Measurements from ENCODE around the gene TUBAL3. TPM values are rescaled to one million over a fixed set of nuclear protein-coding genes. Genes with fewer than 3 reads are reported as not detected.

Gene TUBAL3
- total and polyA plus RNA-seq, 4 donors: 0.75 TPM; not detected in 3

DNA sequence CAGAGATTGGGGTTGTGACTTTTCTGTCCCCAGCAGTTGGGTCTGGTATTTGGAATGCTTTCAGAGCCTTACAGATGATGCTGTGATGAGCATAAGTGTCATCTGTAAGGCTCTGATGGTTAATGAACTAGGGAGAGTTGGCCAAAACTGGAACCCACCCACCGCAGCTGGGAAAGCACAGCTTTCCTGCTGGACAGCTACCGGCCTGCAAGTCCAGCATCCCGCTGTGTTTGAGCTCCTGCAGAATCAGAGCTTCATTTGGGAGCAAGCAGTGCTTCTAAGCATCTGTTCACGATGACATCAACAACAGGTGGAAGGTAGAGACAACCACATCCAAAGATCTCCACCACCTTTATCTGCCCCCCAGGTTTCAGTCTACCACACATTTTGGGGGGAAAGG, 28.2 kb downstream of the TUBAL3 start:
- DNase-seq (ENCODE audit: low spot score): no peak
- Histone ChIP-seq H3K4me3 (ENCODE audit: low read depth in 1 of 3, low read length in 3 of 3) (no peak overlapping the region), H3K9ac (ENCODE audit: low read depth in 1 of 2, low read length in 2 of 2) (no peak overlapping the region), H3K36me3 (ENCODE audit: control insufficient read depth in 4 of 4, insufficient read depth in 3 of 4, low read depth in 1 of 4, low read length in 3 of 4) (no peaks in the 10 kb centered on the region), H3K27me3 (ENCODE audit: control insufficient read depth in 4 of 4, insufficient read depth in 4 of 4, low read length in 3 of 4) (no peaks in the 10 kb centered on the region), H3K9me3 (ENCODE audit: control insufficient read depth in 4 of 4, low read length in 3 of 4) (no peaks in the 10 kb centered on the region), H3K4me1 (ENCODE audit: control insufficient read depth in 4 of 4, insufficient read depth in 4 of 4, low read length in 3 of 4) (no peaks in the 10 kb centered on the region), H3K27ac (ENCODE audit: low read depth in 1 of 2, low read length in 2 of 2) (no peak overlapping the region)
- no peak for TF ChIP-seq HNF4A (conservative IDR thresholded peaks at IDR 0.05)
- TF ChIP-seq, protein P1, sequence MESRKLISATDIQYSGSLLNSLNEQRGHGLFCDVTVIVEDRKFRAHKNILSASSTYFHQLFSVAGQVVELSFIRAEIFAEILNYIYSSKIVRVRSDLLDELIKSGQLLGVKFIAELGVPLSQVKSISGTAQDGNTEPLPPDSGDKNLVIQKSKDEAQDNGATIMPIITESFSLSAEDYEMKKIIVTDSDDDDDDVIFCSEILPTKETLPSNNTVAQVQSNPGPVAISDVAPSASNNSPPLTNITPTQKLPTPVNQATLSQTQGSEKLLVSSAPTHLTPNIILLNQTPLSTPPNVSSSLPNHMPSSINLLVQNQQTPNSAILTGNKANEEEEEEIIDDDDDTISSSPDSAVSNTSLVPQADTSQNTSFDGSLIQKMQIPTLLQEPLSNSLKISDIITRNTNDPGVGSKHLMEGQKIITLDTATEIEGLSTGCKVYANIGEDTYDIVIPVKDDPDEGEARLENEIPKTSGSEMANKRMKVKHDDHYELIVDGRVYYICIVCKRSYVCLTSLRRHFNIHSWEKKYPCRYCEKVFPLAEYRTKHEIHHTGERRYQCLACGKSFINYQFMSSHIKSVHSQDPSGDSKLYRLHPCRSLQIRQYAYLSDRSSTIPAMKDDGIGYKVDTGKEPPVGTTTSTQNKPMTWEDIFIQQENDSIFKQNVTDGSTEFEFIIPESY (IDR thresholded peaks at IDR 0.05): no peak
- TF ChIP-seq, protein P2, sequence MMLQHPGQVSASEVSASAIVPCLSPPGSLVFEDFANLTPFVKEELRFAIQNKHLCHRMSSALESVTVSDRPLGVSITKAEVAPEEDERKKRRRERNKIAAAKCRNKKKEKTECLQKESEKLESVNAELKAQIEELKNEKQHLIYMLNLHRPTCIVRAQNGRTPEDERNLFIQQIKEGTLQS (IDR thresholded peaks at IDR 0.05): no peak
- TF ChIP-seq FOXA2 (IDR thresholded peaks at IDR 0.05): no peak
- TF ChIP-seq, protein P3, sequence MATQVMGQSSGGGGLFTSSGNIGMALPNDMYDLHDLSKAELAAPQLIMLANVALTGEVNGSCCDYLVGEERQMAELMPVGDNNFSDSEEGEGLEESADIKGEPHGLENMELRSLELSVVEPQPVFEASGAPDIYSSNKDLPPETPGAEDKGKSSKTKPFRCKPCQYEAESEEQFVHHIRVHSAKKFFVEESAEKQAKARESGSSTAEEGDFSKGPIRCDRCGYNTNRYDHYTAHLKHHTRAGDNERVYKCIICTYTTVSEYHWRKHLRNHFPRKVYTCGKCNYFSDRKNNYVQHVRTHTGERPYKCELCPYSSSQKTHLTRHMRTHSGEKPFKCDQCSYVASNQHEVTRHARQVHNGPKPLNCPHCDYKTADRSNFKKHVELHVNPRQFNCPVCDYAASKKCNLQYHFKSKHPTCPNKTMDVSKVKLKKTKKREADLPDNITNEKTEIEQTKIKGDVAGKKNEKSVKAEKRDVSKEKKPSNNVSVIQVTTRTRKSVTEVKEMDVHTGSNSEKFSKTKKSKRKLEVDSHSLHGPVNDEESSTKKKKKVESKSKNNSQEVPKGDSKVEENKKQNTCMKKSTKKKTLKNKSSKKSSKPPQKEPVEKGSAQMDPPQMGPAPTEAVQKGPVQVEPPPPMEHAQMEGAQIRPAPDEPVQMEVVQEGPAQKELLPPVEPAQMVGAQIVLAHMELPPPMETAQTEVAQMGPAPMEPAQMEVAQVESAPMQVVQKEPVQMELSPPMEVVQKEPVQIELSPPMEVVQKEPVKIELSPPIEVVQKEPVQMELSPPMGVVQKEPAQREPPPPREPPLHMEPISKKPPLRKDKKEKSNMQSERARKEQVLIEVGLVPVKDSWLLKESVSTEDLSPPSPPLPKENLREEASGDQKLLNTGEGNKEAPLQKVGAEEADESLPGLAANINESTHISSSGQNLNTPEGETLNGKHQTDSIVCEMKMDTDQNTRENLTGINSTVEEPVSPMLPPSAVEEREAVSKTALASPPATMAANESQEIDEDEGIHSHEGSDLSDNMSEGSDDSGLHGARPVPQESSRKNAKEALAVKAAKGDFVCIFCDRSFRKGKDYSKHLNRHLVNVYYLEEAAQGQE (IDR thresholded peaks at IDR 0.05): no peak
- no peak for TF ChIP-seq FOXA1 (IDR thresholded peaks at IDR 0.05)
- TF ChIP-seq RAD21 (IDR thresholded peaks at IDR 0.05): no peak
- no peak for TF ChIP-seq GABPA (IDR thresholded peaks at IDR 0.05 in 1 of 2, conservative IDR thresholded peaks at IDR 0.05 in 1 of 2)
- no peak for TF ChIP-seq YY1 (IDR thresholded peaks at IDR 0.05)
- no peak for TF ChIP-seq RXRA (IDR thresholded peaks at IDR 0.05)
- TF ChIP-seq HNF4G (IDR thresholded peaks at IDR 0.05): no peak
- no peak for TF ChIP-seq JUND (IDR thresholded peaks at IDR 0.05)
- TF ChIP-seq TAF1 (conservative IDR thresholded peaks at IDR 0.05): no peak
- no peak for TF ChIP-seq NR2F2 (IDR thresholded peaks at IDR 0.05)
- no peak for TF ChIP-seq EGR1 (IDR thresholded peaks at IDR 0.05; ENCODE audit: low read depth in 2 of 2)
- TF ChIP-seq, protein P4, sequence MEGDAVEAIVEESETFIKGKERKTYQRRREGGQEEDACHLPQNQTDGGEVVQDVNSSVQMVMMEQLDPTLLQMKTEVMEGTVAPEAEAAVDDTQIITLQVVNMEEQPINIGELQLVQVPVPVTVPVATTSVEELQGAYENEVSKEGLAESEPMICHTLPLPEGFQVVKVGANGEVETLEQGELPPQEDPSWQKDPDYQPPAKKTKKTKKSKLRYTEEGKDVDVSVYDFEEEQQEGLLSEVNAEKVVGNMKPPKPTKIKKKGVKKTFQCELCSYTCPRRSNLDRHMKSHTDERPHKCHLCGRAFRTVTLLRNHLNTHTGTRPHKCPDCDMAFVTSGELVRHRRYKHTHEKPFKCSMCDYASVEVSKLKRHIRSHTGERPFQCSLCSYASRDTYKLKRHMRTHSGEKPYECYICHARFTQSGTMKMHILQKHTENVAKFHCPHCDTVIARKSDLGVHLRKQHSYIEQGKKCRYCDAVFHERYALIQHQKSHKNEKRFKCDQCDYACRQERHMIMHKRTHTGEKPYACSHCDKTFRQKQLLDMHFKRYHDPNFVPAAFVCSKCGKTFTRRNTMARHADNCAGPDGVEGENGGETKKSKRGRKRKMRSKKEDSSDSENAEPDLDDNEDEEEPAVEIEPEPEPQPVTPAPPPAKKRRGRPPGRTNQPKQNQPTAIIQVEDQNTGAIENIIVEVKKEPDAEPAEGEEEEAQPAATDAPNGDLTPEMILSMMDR (IDR thresholded peaks at IDR 0.05; ENCODE audit: low read depth, low read length, missing input control): no peak
- TF ChIP-seq SP1 (IDR thresholded peaks at IDR 0.05): no peak
- TF ChIP-seq, protein P5, sequence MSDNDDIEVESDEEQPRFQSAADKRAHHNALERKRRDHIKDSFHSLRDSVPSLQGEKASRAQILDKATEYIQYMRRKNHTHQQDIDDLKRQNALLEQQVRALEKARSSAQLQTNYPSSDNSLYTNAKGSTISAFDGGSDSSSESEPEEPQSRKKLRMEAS (IDR thresholded peaks at IDR 0.05): no peak
- WGBS: 74% methylated on average over 4 of the region's 4 CpGs
